ENCODE results near the gene NOL9.

DNA sequence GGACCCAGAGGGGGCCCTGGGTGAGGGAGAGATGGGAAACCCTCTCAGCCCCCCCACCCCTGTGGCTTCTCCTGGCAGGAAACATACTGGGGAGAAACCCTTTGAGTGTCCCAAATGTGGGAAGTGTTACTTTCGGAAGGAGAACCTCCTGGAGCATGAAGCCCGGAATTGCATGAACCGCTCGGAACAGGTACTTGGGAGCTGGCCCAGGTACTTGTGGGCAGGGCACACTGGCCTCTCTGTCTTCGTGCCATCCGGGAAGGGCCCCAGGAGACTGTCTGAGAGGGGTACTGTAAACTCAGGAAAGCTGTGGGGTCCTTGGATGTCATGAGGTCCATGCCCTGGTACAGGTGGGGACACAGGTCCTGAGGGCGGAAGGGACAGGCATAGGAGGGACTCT lies 31.5 kb upstream of the NOL9 start:
- TF ChIP-seq, protein P1, sequence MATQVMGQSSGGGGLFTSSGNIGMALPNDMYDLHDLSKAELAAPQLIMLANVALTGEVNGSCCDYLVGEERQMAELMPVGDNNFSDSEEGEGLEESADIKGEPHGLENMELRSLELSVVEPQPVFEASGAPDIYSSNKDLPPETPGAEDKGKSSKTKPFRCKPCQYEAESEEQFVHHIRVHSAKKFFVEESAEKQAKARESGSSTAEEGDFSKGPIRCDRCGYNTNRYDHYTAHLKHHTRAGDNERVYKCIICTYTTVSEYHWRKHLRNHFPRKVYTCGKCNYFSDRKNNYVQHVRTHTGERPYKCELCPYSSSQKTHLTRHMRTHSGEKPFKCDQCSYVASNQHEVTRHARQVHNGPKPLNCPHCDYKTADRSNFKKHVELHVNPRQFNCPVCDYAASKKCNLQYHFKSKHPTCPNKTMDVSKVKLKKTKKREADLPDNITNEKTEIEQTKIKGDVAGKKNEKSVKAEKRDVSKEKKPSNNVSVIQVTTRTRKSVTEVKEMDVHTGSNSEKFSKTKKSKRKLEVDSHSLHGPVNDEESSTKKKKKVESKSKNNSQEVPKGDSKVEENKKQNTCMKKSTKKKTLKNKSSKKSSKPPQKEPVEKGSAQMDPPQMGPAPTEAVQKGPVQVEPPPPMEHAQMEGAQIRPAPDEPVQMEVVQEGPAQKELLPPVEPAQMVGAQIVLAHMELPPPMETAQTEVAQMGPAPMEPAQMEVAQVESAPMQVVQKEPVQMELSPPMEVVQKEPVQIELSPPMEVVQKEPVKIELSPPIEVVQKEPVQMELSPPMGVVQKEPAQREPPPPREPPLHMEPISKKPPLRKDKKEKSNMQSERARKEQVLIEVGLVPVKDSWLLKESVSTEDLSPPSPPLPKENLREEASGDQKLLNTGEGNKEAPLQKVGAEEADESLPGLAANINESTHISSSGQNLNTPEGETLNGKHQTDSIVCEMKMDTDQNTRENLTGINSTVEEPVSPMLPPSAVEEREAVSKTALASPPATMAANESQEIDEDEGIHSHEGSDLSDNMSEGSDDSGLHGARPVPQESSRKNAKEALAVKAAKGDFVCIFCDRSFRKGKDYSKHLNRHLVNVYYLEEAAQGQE (IDR thresholded peaks at IDR 0.05; ENCODE audit: insufficient replicate concordance, low read depth), result no peak
- TF ChIP-seq, protein P2, sequence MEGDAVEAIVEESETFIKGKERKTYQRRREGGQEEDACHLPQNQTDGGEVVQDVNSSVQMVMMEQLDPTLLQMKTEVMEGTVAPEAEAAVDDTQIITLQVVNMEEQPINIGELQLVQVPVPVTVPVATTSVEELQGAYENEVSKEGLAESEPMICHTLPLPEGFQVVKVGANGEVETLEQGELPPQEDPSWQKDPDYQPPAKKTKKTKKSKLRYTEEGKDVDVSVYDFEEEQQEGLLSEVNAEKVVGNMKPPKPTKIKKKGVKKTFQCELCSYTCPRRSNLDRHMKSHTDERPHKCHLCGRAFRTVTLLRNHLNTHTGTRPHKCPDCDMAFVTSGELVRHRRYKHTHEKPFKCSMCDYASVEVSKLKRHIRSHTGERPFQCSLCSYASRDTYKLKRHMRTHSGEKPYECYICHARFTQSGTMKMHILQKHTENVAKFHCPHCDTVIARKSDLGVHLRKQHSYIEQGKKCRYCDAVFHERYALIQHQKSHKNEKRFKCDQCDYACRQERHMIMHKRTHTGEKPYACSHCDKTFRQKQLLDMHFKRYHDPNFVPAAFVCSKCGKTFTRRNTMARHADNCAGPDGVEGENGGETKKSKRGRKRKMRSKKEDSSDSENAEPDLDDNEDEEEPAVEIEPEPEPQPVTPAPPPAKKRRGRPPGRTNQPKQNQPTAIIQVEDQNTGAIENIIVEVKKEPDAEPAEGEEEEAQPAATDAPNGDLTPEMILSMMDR (IDR thresholded peaks at IDR 0.05; ENCODE audit: insufficient read depth, low read length), result no peak
- TF ChIP-seq GABPA (IDR thresholded peaks at IDR 0.05; ENCODE audit: low read depth) (no peak), POLR2AphosphoS5 (IDR thresholded peaks at IDR 0.05; ENCODE audit: low read depth) (no peak), SPI1 (IDR thresholded peaks at IDR 0.05; ENCODE audit: borderline replicate concordance, low read depth) (no peak)
